SU-DHL-6 (cell line): ENCODE measurements around the gene RBKS.

Experiments
- H2AFZ ChIP-seq: fragments of 200-600 bp; sonication (generic); 2 replicates; pipeline ENCODE4 v1.6.1; 2014; ENCODE audit warnings: low read depth, mild to moderate bottlenecking, moderate library complexity, mixed read lengths, antibody characterized with exemption, low read length; ENCODE audit not compliant: severe bottlenecking
- H3F3A ChIP-seq: fragments of 200-600 bp; shearing (Covaris generic); 2 replicates; pipeline ENCODE4 v1.6.0; 2016; ENCODE audit warnings: antibody characterized with exemption, mild to moderate bottlenecking; ENCODE audit not compliant: insufficient read depth
- H3K27ac ChIP-seq: fragments of 200-600 bp; sonication (generic); 2 replicates; pipeline ENCODE4 v1.5.1; 2016; ENCODE audit warnings: low read depth, mild to moderate bottlenecking, low read length, moderate library complexity, mixed read lengths
- H3K27me3 ChIP-seq: fragments of 200-600 bp; sonication (generic), shearing (Covaris generic); 2 replicates; pipeline ENCODE4 v1.6.0; 2014; ENCODE audit warnings: mild to moderate bottlenecking, low read length
- H3K36me3 ChIP-seq: fragments of 200-600 bp; sonication (generic); 2 replicates; pipeline ENCODE4 v1.6.1; 2014; ENCODE audit warnings: mild to moderate bottlenecking, low read length, mixed read lengths
- H3K4me2 ChIP-seq: fragments of 300-600, 200-600 bp; shearing (Covaris generic), sonication (generic); 2 replicates; pipeline ENCODE4 v1.6.0; 2014; ENCODE audit warnings: low read length, low read depth, mild to moderate bottlenecking; ENCODE audit not compliant: poor library complexity, severe bottlenecking
- H3K4me3 ChIP-seq: fragments of 200-600 bp; sonication (generic); 2 replicates; pipeline ENCODE4 v1.5.1; 2014; ENCODE audit warnings: antibody characterized with exemption, low read length, mild to moderate bottlenecking, mixed read lengths; ENCODE audit not compliant: insufficient read depth, poor library complexity, severe bottlenecking
- H3K79me2 ChIP-seq: fragments of 200-600 bp; sonication (generic); 2 replicates; pipeline ENCODE4 v1.6.1; 2014; ENCODE audit warnings: mild to moderate bottlenecking, low read length, moderate library complexity; ENCODE audit not compliant: insufficient read depth
- H3K9ac ChIP-seq: fragments of 200-600 bp; sonication (generic); 2 replicates; pipeline ENCODE4 v1.7.0; 2014; ENCODE audit warnings: mild to moderate bottlenecking, low read length
- H3K9me2 ChIP-seq: fragments of 200-600 bp; sonication (generic); replicated peaks from 2 replicates; pipeline ENCODE4 v1.6.1; 2014; ENCODE audit warnings: low read length; ENCODE audit not compliant: insufficient read depth
- H3K9me3 ChIP-seq: fragments of 200-600 bp; sonication (generic); 2 replicates; pipeline ENCODE4 v1.6.1; 2014; ENCODE audit warnings: low read length, mixed read lengths; ENCODE audit not compliant: insufficient read depth
- H4K20me1 ChIP-seq: fragments of 200-600 bp; sonication (generic); 2 replicates; pipeline ENCODE4 v1.6.1; 2014; ENCODE audit warnings: low read depth, mild to moderate bottlenecking, antibody characterized with exemption, low read length, moderate library complexity, mixed read lengths
- EZH2phosphoT487 ChIP-seq: fragments of 200-600 bp; sonication (generic), shearing (Covaris generic); conservative IDR thresholded peaks from 2 replicates; pipeline ENCODE4 v1.6.1; 2018; ENCODE audit warnings: mild to moderate bottlenecking, antibody characterized with exemption, low read length, moderate library complexity, mixed read lengths
- TF ChIP-seq, protein P1 (sequence below): fragments of 200-600 bp; sonication (generic); IDR thresholded peaks from one replicate; pipeline ENCODE4 v1.5.1; 2017; ENCODE audit warnings: antibody characterized with exemption, mild to moderate bottlenecking, low read length, moderate library complexity; ENCODE audit not compliant: insufficient read depth, poor library complexity, severe bottlenecking

Gene RBKS

DNA sequence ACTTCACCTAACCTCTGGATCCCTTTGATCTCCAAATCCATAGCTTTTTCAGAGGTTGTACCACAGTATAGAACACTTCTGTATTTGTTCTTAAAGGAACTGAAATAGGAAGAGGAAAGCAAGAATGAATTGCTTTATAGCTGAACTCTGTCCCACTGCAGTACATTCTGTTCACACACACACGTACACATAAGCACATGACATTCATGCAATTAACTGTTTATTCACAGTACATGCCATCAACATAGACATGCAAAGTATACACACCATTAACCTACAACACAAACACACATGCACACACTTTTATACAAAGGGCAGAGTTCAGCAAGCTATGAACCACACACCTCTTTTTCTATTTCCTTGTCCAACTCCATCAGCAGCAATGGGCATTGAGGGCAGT lies 75.4 kb downstream of the RBKS start:
- no peak for TF ChIP-seq EZH2phosphoT487
- TF ChIP-seq, protein P1, sequence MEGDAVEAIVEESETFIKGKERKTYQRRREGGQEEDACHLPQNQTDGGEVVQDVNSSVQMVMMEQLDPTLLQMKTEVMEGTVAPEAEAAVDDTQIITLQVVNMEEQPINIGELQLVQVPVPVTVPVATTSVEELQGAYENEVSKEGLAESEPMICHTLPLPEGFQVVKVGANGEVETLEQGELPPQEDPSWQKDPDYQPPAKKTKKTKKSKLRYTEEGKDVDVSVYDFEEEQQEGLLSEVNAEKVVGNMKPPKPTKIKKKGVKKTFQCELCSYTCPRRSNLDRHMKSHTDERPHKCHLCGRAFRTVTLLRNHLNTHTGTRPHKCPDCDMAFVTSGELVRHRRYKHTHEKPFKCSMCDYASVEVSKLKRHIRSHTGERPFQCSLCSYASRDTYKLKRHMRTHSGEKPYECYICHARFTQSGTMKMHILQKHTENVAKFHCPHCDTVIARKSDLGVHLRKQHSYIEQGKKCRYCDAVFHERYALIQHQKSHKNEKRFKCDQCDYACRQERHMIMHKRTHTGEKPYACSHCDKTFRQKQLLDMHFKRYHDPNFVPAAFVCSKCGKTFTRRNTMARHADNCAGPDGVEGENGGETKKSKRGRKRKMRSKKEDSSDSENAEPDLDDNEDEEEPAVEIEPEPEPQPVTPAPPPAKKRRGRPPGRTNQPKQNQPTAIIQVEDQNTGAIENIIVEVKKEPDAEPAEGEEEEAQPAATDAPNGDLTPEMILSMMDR: no peak
- no peak overlapping the region for H3K27ac ChIP-seq

DNA sequence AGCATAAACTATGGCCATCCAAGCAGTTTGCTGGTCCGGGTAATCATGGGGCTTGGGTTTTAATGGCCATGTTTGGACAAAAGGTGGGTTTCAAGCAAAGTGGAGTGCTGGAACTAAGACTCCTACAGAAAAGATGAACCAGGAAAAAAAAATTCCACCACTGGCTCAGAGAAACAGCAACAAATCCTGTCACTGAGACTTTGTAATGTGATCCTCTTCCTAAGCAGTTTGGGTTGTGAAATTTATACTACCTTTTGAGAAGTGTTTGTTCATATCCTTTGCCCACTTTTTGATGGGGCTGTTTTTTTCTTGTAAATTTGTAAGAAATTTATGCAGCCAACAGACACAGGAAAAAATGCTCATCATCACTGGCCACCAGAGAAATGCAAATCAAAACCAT lies 78.4 kb downstream of the RBKS start:
- no peak overlapping the region for H3K27ac ChIP-seq
- H3F3A ChIP-seq: no peaks in the 10 kb centered on the region

More for the DNA sequence above, 75.4 kb downstream of the RBKS start:
- H3K9me2 ChIP-seq: no peaks in the 10 kb centered on the region
- H3K36me3 ChIP-seq: no peaks in the 10 kb centered on the region
- H3K79me2 ChIP-seq: no peaks in the 10 kb centered on the region
- H3K4me2 ChIP-seq: no peak overlapping the region
- H3K9me3 ChIP-seq: no peaks in the 10 kb centered on the region
- H2AFZ ChIP-seq: no peak overlapping the region
- no peaks in the 10 kb centered on the region for H3K27me3 ChIP-seq
- H4K20me1 ChIP-seq: no peaks in the 10 kb centered on the region
- no peak overlapping the region for H3K4me3 ChIP-seq
- H3F3A ChIP-seq: no peaks in the 10 kb centered on the region
- H3K9ac ChIP-seq: no peak overlapping the region

DNA sequence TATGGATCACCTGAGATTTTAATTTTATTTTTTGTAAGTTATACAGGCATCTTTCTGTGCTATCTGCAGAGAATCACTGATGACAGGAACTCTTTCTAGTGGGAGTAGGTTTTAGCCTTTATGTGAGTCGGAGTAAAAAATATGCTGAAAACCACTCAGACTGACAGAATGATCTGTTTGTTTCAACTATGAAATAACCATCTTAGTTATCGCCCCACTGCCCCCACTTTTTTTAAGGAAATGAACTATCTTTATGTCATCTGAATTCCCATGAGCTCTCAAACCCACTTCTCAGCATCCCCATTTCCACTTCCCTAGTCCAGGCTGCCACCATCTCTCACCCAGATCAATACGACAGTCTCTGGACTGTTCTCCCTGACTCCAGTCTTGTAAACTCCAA lies 79.7 kb downstream of the RBKS start:
- H3K79me2 ChIP-seq: no peaks in the 10 kb centered on the region
- H2AFZ ChIP-seq: no peak overlapping the region
- no peaks in the 10 kb centered on the region for H3K9me2 ChIP-seq
- no peaks in the 10 kb centered on the region for H4K20me1 ChIP-seq
- H3K4me3 ChIP-seq: no peak overlapping the region
- H3K9ac ChIP-seq: no peak overlapping the region
- H3K36me3 ChIP-seq: no peaks in the 10 kb centered on the region
- H3F3A ChIP-seq: no peaks in the 10 kb centered on the region
- no peaks in the 10 kb centered on the region for H3K27me3 ChIP-seq
- H3K27ac ChIP-seq: no peak overlapping the region
- H3K4me2 ChIP-seq: no peak overlapping the region
- no peaks in the 10 kb centered on the region for H3K9me3 ChIP-seq
- TF ChIP-seq, protein P1: no peak
- TF ChIP-seq EZH2phosphoT487: no peak

More for the DNA sequence above, 78.4 kb downstream of the RBKS start:
- Histone ChIP-seq H3K36me3 (no peaks in the 10 kb centered on the region), H4K20me1 (no peaks in the 10 kb centered on the region), H3K27me3 (no peaks in the 10 kb centered on the region), H2AFZ (no peak overlapping the region), H3K79me2 (no peaks in the 10 kb centered on the region), H3K9me3 (no peaks in the 10 kb centered on the region), H3K9me2 (no peaks in the 10 kb centered on the region), H3K4me2 (no peak overlapping the region), H3K4me3 (no peak overlapping the region), H3K9ac (no peak overlapping the region)
- TF ChIP-seq, protein P1: no peak
- TF ChIP-seq EZH2phosphoT487: no peak
